Naive B cell (primary cell): Measurements from ENCODE around the gene AGMAT. TPM values are rescaled to one million over a fixed set of nuclear protein-coding genes. Genes with fewer than 3 reads are reported as not detected.

Experiments
- polyA plus RNA-seq, 6 donors: library from polyadenylated mRNA; unstranded; fragments of 300-500 nt; fragmentation: Illumina TruSeq; gene quantifications; one replicate each; pipeline ENCODE4 v1.2.3, GENCODE V29; 2021; ENCODE audit warnings: low read depth in 6 of 6

The AGMAT gene
- polyA plus RNA-seq, 6 donors from 2014 or later: 2.4 to 7.4 (median 3.8) TPM

Other genes with a start within 250 kb of the AGMAT start
- 10 to 100 TPM; 34.1 to 49.5 (median 44.3) TPM for gene EFHD2, start 175.2 kb downstream of the AGMAT start, polyA plus RNA-seq
- gene CTRC, start 146.6 kb downstream of the AGMAT start, polyA plus RNA-seq: not detected
- not detected for gene CELA2A, start 128.3 kb downstream of the AGMAT start, polyA plus RNA-seq
- not detected for gene CELA2B, start 108.9 kb downstream of the AGMAT start, polyA plus RNA-seq
- gene CASP9, start 60.8 kb downstream of the AGMAT start, polyA plus RNA-seq: 10 to 100 TPM in 5 of 6 donors, 1 to 10 TPM in 1; 4.8 to 17.7 (median 14.7) TPM
- 10 to 100 TPM in 4 of 6 donors, 1 to 10 TPM in 2; 8.5 to 15.4 (median 14.4) TPM for gene DNAJC16, start 58.2 kb downstream of the AGMAT start, polyA plus RNA-seq
- gene DDI2, start 32.4 kb upstream of the AGMAT start, polyA plus RNA-seq: 1 to 10 TPM; 2.5 to 7.1 (median 5.7) TPM
- 10 to 100 TPM in 3 of 6 donors, 1 to 10 TPM in 3; 1.9 to 13.7 (median 8.9) TPM for gene PLEKHM2, start 99.3 kb upstream of the AGMAT start, polyA plus RNA-seq
- 1 to 10 TPM in 1 of 6 donors, under 1 TPM in 1, not detected in 4; 0.73 to 1.3 TPM for gene SLC25A34, start 151.2 kb upstream of the AGMAT start, polyA plus RNA-seq
- not detected for gene TMEM82, start 157.4 kb upstream of the AGMAT start, polyA plus RNA-seq
- not detected for gene FBLIM1, start 173.7 kb upstream of the AGMAT start, polyA plus RNA-seq
- gene UQCRHL, start 222.6 kb upstream of the AGMAT start, polyA plus RNA-seq: 1 to 10 TPM in 3 of 6 donors, under 1 TPM in 3; 0.11 to 1.3 (median 0.94) TPM